Choroid plexus epithelial cell (primary cell): ENCODE measurements around the gene LRP1B.

ENCODE experiments used
- DNase-seq: peaks from one replicate; pipeline ENCODE4 v3.0.0-alpha.2; 2010; ENCODE audit warnings: low read depth
- H3K4me3 ChIP-seq: 2 replicates; pipeline ENCODE4 v1.5.1; 2011; ENCODE audit warnings: low read depth, mild to moderate bottlenecking, control low read depth, low read length, moderate library complexity
- TF ChIP-seq, protein P1 (sequence below): conservative IDR thresholded peaks from 2 replicates; pipeline ENCODE4 v1.5.1; 2011; ENCODE audit warnings: low read depth, mild to moderate bottlenecking, control low read depth, inconsistent platforms, low read length, moderate library complexity

LRP1B gene

GRCh38 chr2:141968433-141968832, 162.4 kb downstream of the LRP1B start:
- H3K4me3 ChIP-seq: no peak overlapping the region
- TF ChIP-seq, protein P1, sequence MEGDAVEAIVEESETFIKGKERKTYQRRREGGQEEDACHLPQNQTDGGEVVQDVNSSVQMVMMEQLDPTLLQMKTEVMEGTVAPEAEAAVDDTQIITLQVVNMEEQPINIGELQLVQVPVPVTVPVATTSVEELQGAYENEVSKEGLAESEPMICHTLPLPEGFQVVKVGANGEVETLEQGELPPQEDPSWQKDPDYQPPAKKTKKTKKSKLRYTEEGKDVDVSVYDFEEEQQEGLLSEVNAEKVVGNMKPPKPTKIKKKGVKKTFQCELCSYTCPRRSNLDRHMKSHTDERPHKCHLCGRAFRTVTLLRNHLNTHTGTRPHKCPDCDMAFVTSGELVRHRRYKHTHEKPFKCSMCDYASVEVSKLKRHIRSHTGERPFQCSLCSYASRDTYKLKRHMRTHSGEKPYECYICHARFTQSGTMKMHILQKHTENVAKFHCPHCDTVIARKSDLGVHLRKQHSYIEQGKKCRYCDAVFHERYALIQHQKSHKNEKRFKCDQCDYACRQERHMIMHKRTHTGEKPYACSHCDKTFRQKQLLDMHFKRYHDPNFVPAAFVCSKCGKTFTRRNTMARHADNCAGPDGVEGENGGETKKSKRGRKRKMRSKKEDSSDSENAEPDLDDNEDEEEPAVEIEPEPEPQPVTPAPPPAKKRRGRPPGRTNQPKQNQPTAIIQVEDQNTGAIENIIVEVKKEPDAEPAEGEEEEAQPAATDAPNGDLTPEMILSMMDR: no peak
- peak; percentile 58 for DNase-seq

GRCh38 chr2:141967980-141968379, 162.8 kb downstream of the LRP1B start:
- TF ChIP-seq, protein P1: no peak
- DNase-seq: no peak
- H3K4me3 ChIP-seq: no peak overlapping the region

GRCh38 chr2:141967503-141967902, 163.3 kb downstream of the LRP1B start:
- no peak for DNase-seq
- H3K4me3 ChIP-seq: no peak overlapping the region
- TF ChIP-seq, protein P1: no peak

DNA sequence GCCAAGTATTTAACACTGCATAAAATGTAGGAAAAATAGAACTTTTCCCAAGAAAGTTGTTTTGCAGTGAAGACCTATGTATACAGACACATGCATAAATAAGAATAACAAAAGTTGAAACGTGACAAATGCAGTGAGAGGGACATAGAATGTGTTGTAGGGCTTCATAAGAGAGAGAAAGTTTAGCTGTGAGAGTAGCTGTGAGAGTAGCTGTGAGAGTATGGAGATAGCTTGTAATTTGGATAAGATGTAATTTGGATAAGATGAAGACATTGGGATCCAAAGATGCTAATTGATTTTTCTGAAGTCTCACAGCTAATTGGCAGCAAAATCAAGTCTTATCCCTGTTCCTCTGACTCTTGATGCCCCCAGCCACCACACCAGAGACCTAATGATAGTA, 170.9 kb downstream of the LRP1B start:
- H3K4me3 ChIP-seq: no peak overlapping the region
- TF ChIP-seq, protein P1: no peak
- DNase-seq: no peak

DNA sequence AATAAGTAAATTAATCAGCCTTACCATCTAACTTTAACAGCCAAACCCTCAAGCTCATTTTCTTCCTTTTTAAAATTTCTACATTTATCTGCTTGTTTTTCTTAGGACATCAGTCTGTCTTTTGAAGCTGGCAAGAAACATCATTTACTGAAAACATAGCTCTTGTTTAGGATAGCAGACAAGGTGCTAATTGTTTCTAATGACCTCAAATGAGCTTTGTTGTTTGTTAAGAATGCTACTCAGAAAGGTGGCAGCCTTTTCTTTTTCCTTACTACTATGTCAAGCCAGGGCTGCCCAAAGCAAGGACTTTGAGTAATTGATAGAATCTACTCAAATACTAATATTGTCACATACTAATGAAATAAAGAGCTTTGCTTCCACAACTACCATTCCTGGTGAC, 171.8 kb downstream of the LRP1B start:
- no peak for DNase-seq
- TF ChIP-seq, protein P1: no peak

GRCh38 chr2:141957827-141958450, 172.9 kb downstream of the LRP1B start:
- TF ChIP-seq, protein P1: no peak
- H3K4me3 ChIP-seq: no peak overlapping the region
- DNase-seq: peak; percentile 15

More for the DNA sequence above, 171.8 kb downstream of the LRP1B start:
- no peak overlapping the region for H3K4me3 ChIP-seq

GRCh38 chr2:141957321-141957720, 173.5 kb downstream of the LRP1B start:
- DNase-seq: no peak
- no peak overlapping the region for H3K4me3 ChIP-seq
- TF ChIP-seq, protein P1: no peak
